ENCODE results near the gene OPCML. TPM values are rescaled to one million over a fixed set of nuclear protein-coding genes. Genes with fewer than 3 reads are reported as not detected.

OPCML gene
- total and polyA plus RNA-seq, 2 donors (not counting 1 experiment from before 2014, with no cell fraction given) = not detected

GRCh38 chr11:132920451-132921096, 611.7 kb downstream of the OPCML start:
- intact Hi-C loops (cut with micrococcal nuclease) = no loop called here
- no peaks in the 10 kb centered on the region for H3K27me3 ChIP-seq (replicated peaks in 1 of 4; ENCODE audit: control extremely low read depth in 1 of 4, control insufficient read depth in 3 of 4, insufficient read depth in 4 of 4, low read length in 3 of 4)
- H3K4me2 ChIP-seq (replicated peaks; ENCODE audit: low read depth, low read length, poor library complexity, severe bottlenecking) = no peak overlapping the region
- Mint-ChIP-seq H3K4me1 (no peaks in the 10 kb centered on the region), H3K27me3 (no peaks in the 10 kb centered on the region), H3K4me3 (no peak overlapping the region), H3K27ac (no peak overlapping the region), H3K9me3 (ENCODE audit: insufficient read depth) (no peaks in the 10 kb centered on the region)
- 78% methylated on average over 10 of the region's 20 CpGs for WGBS (ENCODE audit: insufficient coverage)
- CTCF ChIA-PET = interaction anchor here (1.6 kb wide), 1 partner anchor 21 kb away, joined by 4 read pairs; no protein-coding TSS in a partner anchor
- no peak overlapping the region for H2AFZ ChIP-seq (ENCODE audit: insufficient read depth, low read depth, low read length, poor library complexity, severe bottlenecking)
- no peaks in the 10 kb centered on the region for H3K9me3 ChIP-seq (ENCODE audit: control extremely low read depth in 1 of 3, control insufficient read depth in 2 of 3, insufficient read depth in 1 of 3, low read length in 2 of 3)
- H4K20me1 ChIP-seq (ENCODE audit: control insufficient read depth, insufficient read depth, low read length, poor library complexity, severe bottlenecking) = no peaks in the 10 kb centered on the region
- DNase-seq (no peak), ATAC-seq (ENCODE audit: low read depth) (no peak)
- no peak overlapping the region for H3K9ac ChIP-seq (ENCODE audit: low read length)
- POLR2A ChIA-PET = no interaction called here
- no peak overlapping the region for H3K4me3 ChIP-seq (ENCODE audit: control extremely low read depth in 1 of 5, extremely low read depth in 1 of 5, insufficient read depth in 1 of 5, low read depth in 2 of 5, low read length in 4 of 5)
- no peak overlapping the region for H3K27ac ChIP-seq (ENCODE audit: low read length in 2 of 2)
- no peak for TF ChIP-seq CTCF (IDR thresholded peaks at IDR 0.05)
- no peak for TF ChIP-seq EZH2 (IDR thresholded peaks at IDR 0.05; ENCODE audit: borderline replicate concordance, insufficient read depth, low read depth, low read length, poor library complexity, severe bottlenecking)
- no peaks in the 10 kb centered on the region for H3K36me3 ChIP-seq (replicated peaks in 1 of 2; ENCODE audit: control extremely low read depth in 1 of 2, control insufficient read depth in 1 of 2, extremely low read depth in 1 of 2, insufficient read depth in 2 of 2, low read length in 1 of 2)
- H3K79me2 ChIP-seq (ENCODE audit: control insufficient read depth, insufficient read depth, low read length) = no peaks in the 10 kb centered on the region
- H3K4me1 ChIP-seq (ENCODE audit: control insufficient read depth in 2 of 2, insufficient read depth in 2 of 2, low read length in 2 of 2) = no peaks in the 10 kb centered on the region

DNA sequence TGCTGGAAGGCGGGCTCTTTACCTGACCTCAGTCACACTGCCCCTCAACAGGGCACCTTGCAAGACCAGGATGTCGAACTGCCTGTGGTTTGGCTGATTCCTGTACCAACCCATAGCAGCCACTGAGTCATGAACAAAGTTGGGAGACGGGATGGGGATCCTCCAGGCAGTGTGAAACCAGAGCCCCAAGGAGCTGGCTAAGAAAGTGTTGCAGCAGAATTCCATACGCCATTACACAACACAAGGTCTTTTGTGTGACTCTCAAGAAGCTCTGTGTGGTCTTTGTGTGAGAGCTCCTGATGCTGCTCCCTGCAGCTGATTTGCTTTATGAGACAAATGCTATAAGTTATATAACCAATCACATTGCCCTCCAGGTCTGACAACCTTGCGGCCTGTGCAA, 617.7 kb downstream of the OPCML start:
- DNase-seq (no peak), ATAC-seq (ENCODE audit: low read depth) (no peak)
- H3K36me3 ChIP-seq (replicated peaks in 1 of 2; ENCODE audit: control extremely low read depth in 1 of 2, control insufficient read depth in 1 of 2, extremely low read depth in 1 of 2, insufficient read depth in 2 of 2, low read length in 1 of 2) = no peaks in the 10 kb centered on the region
- H3K27ac ChIP-seq (ENCODE audit: low read length in 2 of 2) = no peak overlapping the region
- WGBS (ENCODE audit: insufficient coverage) = 94% methylated on average over 3 of the region's 5 CpGs
- no peaks in the 10 kb centered on the region for H3K9me3 Mint-ChIP-seq (ENCODE audit: insufficient read depth)
- H3K4me3 ChIP-seq (ENCODE audit: control extremely low read depth in 1 of 5, extremely low read depth in 1 of 5, insufficient read depth in 1 of 5, low read depth in 2 of 5, low read length in 4 of 5) = no peak overlapping the region
- POLR2A ChIA-PET = no interaction called here
- no peaks in the 10 kb centered on the region for H3K27me3 ChIP-seq (replicated peaks in 1 of 4; ENCODE audit: control extremely low read depth in 1 of 4, control insufficient read depth in 3 of 4, insufficient read depth in 4 of 4, low read length in 3 of 4)
- CTCF ChIA-PET = interaction anchor here (0.5 kb wide), 1 partner anchor 8 kb away, joined by 4 read pairs; no protein-coding TSS in a partner anchor
- no peak overlapping the region for H3K27ac Mint-ChIP-seq
- no peak overlapping the region for H3K9ac ChIP-seq (ENCODE audit: low read length)
- no peaks in the 10 kb centered on the region for H3K27me3 Mint-ChIP-seq
- no peak overlapping the region for H2AFZ ChIP-seq (ENCODE audit: insufficient read depth, low read depth, low read length, poor library complexity, severe bottlenecking)
- intact Hi-C loops (cut with micrococcal nuclease) = no loop called here
- TF ChIP-seq EZH2 (IDR thresholded peaks at IDR 0.05; ENCODE audit: borderline replicate concordance, insufficient read depth, low read depth, low read length, poor library complexity, severe bottlenecking) (no peak), CTCF (IDR thresholded peaks at IDR 0.05) (no peak)
- no peaks in the 10 kb centered on the region for H3K4me1 Mint-ChIP-seq
- peaks cover 0 to 4% (median 0%) of the 10 kb centered on the region in 3 donors for H3K9me3 ChIP-seq (ENCODE audit: control extremely low read depth in 1 of 3, control insufficient read depth in 2 of 3, insufficient read depth in 1 of 3, low read length in 2 of 3)
- H3K4me3 Mint-ChIP-seq = no peak overlapping the region
- H3K4me2 ChIP-seq (replicated peaks; ENCODE audit: low read depth, low read length, poor library complexity, severe bottlenecking) = no peak overlapping the region
- H3K4me1 ChIP-seq (ENCODE audit: control insufficient read depth in 2 of 2, insufficient read depth in 2 of 2, low read length in 2 of 2) = no peaks in the 10 kb centered on the region
- no peaks in the 10 kb centered on the region for H3K79me2 ChIP-seq (ENCODE audit: control insufficient read depth, insufficient read depth, low read length)
- no peaks in the 10 kb centered on the region for H4K20me1 ChIP-seq (ENCODE audit: control insufficient read depth, insufficient read depth, low read length, poor library complexity, severe bottlenecking)
